Rectal smooth muscle tissue (tissue), 1 donor: Measurements from ENCODE around the gene PSMB7.
"Not testable (repeated sequence)": the region's sequence is repeated elsewhere in the genome, so short reads cannot be mapped to it uniquely, and the experiment has no call there.

ENCODE experiments used
- H3K27ac ChIP-seq: one replicate; pipeline ENCODE4 v1.7.0; 2013; ENCODE audit warnings: low read depth, low read length, inconsistent platforms
- H3K27me3 ChIP-seq: one replicate; pipeline ENCODE4 v1.7.0; 2013; ENCODE audit warnings: low read length; ENCODE audit not compliant: control insufficient read depth, insufficient read depth
- H3K36me3 ChIP-seq: one replicate; pipeline ENCODE4 v1.7.0; 2013; ENCODE audit warnings: low read length; ENCODE audit not compliant: control insufficient read depth, insufficient read depth
- H3K4me1 ChIP-seq: one replicate; pipeline ENCODE4 v1.7.0; 2013; ENCODE audit warnings: low read length; ENCODE audit not compliant: control insufficient read depth, insufficient read depth
- H3K4me3 ChIP-seq: one replicate; pipeline ENCODE4 v1.7.0; 2013; ENCODE audit warnings: low read length
- H3K9ac ChIP-seq: one replicate; pipeline ENCODE4 v1.7.0; 2013; ENCODE audit warnings: low read length

The PSMB7 gene

DNA sequence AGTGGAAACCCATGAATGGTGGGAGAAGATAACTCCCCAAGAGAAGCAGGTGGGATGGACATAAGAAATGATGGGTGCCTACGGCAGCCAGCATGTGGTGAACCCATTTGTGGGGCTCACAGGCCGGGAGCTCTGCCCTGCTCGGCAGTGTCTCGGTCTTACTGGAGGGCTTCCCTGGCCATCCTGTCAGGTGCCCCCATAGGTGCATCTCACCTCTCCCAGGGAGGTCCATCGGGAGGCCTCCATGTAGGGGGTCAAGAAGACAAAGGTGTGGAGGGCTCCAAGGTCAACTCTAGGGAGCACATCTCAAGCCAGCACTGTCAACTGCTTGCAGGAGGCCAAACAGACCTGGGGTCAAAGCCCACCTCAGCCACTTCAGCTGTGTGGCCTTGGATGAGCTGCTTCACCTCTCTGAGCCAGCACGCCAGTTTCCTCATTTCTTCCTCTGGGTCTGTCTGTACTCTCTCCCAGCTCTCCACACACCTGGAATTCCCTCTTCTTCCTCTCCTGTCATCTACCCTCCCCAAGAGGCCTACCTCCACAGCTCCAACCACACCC is 24.5 kb upstream of the PSMB7 start:
- no peak overlapping the region for H3K9ac ChIP-seq
- H3K4me1 ChIP-seq: no peaks in the 10 kb centered on the region
- no peaks in the 10 kb centered on the region for H3K36me3 ChIP-seq
- H3K27me3 ChIP-seq: no peaks in the 10 kb centered on the region
- no peak overlapping the region for H3K4me3 ChIP-seq
- H3K27ac ChIP-seq: no peak overlapping the region

DNA sequence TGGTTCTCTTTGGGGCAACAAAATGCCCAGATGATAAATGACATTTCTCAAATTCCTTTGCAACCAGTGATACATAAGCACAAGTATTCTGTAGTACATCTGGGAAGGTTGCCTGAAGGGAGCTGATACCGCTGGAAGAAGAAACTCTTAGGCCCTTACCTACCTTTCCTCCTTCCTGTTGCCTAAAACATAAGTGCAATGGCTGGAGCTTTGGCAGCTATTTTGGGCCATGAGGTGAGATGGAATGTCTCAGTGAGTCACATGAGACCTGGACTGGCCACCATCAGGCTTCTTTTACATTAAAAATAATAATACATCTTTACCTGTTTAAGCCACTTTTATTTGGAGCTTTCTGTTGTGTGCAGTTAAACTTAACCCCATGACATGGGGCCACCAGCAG is 23.8 kb upstream of the PSMB7 start:
- H3K9ac ChIP-seq: no peak overlapping the region
- no peaks in the 10 kb centered on the region for H3K36me3 ChIP-seq
- H3K4me1 ChIP-seq: no peaks in the 10 kb centered on the region
- no peak overlapping the region for H3K4me3 ChIP-seq
- no peak overlapping the region for H3K27ac ChIP-seq
- no peaks in the 10 kb centered on the region for H3K27me3 ChIP-seq

DNA sequence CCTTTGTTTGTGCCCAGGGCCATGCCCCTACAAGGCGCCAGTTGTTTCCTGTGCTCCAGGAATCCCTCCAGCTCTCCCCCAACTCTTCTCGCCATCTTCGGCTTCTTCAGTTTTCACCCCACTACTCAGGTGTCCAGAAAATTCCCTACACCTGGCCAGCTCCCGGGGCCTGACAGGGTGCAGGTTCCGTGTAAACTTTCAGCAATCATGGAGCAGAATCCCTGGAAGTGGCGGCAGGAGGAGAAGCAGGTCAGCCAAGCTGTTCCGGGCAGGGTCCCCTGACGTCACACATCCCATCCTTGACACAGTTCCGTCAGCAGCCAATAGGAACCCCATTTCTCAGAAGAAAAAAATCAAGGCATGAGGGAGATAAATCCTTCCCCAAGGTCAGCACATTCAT is 22.8 kb upstream of the PSMB7 start:
- Histone ChIP-seq H3K27ac (no peak overlapping the region), H3K4me3 (no peak overlapping the region), H3K4me1 (no peaks in the 10 kb centered on the region), H3K27me3 (no peaks in the 10 kb centered on the region), H3K9ac (no peak overlapping the region), H3K36me3 (no peaks in the 10 kb centered on the region)

DNA sequence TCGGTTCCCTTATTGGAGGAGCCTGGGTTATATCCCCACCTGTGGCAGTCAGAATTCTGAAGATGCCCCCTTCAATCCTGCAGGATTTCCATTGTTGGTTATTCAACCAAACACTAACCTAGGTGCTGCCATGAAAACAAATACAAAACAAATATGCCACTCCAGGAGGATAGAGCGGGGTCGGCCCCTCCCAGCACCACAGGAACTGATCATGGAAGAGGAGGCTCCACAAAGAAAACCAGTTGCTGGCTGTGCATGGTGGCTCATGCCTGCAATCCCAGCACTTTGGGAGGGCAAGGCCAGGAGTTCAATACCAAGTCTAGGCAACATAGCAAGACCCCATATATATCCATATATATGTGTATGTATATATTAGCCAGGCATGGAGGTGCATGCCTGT is 21.8 kb upstream of the PSMB7 start:
- Histone ChIP-seq H3K4me3 (no peak overlapping the region), H3K4me1 (no peaks in the 10 kb centered on the region), H3K27ac (no peak overlapping the region), H3K36me3 (no peaks in the 10 kb centered on the region), H3K9ac (no peak overlapping the region), H3K27me3 (no peaks in the 10 kb centered on the region)

DNA sequence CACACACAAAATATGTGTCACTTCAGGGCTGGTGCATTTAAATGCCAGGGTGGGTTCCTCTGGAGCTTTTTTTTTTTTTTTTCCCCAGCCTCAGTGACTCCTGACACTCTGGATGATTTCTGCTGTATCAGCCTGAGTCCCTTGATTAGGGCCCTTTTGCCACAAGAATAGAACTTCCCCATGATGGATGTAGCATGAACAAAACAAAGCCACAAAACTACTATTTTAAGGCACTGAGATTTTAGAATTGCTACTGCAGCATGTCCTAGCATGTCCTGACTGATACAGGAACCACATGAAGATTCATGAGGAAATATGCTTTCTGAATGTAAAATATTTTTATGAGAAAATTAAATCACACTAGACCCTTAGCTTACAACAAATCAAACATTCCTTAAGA is 21.1 kb upstream of the PSMB7 start:
- Histone ChIP-seq H3K36me3 (no peaks in the 10 kb centered on the region), H3K9ac (no peak overlapping the region), H3K27ac (no peak overlapping the region), H3K4me3 (no peak overlapping the region), H3K4me1 (no peaks in the 10 kb centered on the region), H3K27me3 (no peaks in the 10 kb centered on the region)

DNA sequence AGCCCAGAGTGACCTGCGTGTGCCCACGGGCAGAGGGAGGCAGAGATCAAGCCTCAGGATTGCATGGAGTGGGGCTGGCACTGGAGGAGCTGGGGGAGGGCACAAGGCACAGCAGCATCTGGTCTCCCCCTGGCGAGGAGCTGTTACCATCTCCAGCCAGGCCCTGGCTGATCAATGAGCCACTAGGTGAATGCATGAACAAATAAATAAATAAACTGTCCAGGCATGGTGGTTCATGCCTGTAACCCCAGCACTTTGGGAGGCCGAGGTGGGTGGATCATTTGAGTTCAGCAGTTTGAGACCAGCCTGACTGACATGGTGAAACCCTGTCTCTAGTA is 14.3 kb upstream of the PSMB7 start:
- H3K27ac ChIP-seq: no peak overlapping the region
- H3K27me3 ChIP-seq: no peaks in the 10 kb centered on the region
- no peak overlapping the region for H3K4me3 ChIP-seq
- no peaks in the 10 kb centered on the region for H3K36me3 ChIP-seq
- no peak overlapping the region for H3K9ac ChIP-seq
- no peaks in the 10 kb centered on the region for H3K4me1 ChIP-seq

DNA sequence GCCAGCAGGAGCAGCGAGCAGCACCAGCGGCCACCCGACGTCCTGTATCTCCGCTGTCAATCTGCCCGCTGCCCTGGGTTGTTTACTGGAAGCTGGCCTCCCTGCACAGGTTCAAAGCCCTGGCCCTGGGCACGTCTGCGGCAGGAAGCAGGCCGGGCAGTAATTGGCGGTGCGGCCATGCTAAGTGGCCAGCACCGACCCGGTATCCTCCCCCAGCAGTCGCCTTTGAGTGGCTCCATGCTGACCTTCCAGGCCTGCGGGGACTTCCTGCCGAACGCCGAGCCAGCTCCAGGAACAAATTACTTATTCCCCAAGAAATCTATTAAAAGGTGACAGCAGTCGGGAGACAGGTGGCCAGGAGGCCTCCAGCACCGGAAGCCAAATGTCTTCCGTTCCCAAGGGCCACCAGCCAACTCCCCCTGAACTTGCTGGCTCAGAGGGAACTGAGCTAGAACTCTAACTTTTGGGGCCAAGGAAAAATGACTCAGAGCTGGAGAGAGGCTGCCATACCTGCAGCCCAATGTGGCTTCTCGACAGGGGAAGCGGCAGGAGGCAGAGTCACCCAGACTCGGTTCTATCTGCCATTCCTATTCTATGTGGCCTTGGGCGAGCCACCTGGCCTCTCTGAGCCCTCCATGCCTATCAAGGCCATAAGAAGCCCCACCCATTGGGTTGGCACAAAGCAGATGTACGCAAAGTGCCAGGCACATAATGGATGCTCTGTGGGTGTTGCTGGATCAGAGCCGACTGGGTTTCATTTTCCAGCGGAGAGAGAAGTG is 13.7 kb upstream of the PSMB7 start:
- H3K4me3 ChIP-seq: no peak overlapping the region
- no peaks in the 10 kb centered on the region for H3K27me3 ChIP-seq
- no peak overlapping the region for H3K9ac ChIP-seq
- no peak overlapping the region for H3K27ac ChIP-seq
- H3K4me1 ChIP-seq: no peaks in the 10 kb centered on the region
- no peaks in the 10 kb centered on the region for H3K36me3 ChIP-seq

DNA sequence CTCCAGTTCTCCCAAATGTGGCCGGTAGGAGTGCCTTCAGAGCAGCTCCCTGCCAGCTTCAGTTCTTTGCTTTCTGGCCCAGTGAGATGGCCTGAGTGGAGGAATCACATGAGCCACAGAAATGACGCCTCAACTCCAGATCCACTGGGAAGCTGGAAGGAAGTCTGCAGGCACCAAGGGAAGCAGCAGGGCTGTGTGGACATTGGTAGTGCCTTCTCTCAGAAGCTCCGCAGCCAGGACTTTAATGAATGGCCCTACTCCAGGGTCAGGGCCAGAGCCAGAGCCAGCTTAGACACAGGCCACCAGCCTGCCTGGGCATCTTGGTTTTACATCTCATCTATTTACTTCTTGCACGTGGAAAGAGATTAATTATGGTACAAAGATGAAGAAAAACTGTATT is 12.0 kb upstream of the PSMB7 start:
- no peak overlapping the region for H3K9ac ChIP-seq
- H3K4me3 ChIP-seq: no peak overlapping the region
- no peaks in the 10 kb centered on the region for H3K27me3 ChIP-seq
- H3K27ac ChIP-seq: no peak overlapping the region
- no peaks in the 10 kb centered on the region for H3K4me1 ChIP-seq
- H3K36me3 ChIP-seq: no peaks in the 10 kb centered on the region

DNA sequence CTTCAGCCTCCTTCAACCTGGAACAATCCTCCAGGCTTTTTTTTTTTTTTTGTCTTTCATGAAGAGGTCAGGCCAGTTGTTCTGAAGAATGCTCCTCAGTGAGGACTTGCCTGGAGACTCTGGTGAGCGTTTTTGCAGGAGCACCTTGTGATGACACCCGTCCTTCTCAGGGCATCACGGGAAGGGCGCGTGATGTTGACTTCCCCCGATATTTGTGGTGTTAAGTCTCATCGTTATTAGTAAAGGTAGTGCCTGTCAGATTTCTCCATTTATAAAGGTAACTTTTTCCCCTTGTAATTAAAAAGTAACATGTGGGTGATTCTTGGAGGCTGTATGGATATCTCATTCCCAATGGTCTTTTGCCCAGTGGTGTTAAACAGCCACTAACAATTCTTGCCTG is 11.1 kb upstream of the PSMB7 start:
- H3K4me1 ChIP-seq: no peaks in the 10 kb centered on the region
- H3K4me3 ChIP-seq: no peak overlapping the region
- no peak overlapping the region for H3K27ac ChIP-seq
- H3K36me3 ChIP-seq: no peaks in the 10 kb centered on the region
- no peak overlapping the region for H3K9ac ChIP-seq
- no peaks in the 10 kb centered on the region for H3K27me3 ChIP-seq

DNA sequence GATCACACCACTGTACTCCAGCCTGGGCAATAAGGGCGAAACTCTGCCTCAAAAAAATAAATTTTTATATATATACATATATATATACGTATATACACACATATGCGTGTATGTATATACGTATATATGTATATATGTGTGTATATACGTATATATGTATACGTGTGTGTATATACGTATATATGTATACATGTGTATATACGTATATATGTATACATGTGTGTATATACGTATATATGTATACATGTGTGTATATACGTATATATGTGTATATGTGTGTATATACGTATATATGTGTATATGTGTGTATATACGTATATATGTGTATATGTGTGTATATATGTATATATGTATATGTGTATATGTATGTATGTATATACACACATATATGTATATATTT is 10.5 kb upstream of the PSMB7 start:
- not testable (repeated sequence) for H3K4me1 ChIP-seq, H3K27me3 ChIP-seq, H3K36me3 ChIP-seq, H3K9ac ChIP-seq, H3K4me3 ChIP-seq, H3K27ac ChIP-seq

DNA sequence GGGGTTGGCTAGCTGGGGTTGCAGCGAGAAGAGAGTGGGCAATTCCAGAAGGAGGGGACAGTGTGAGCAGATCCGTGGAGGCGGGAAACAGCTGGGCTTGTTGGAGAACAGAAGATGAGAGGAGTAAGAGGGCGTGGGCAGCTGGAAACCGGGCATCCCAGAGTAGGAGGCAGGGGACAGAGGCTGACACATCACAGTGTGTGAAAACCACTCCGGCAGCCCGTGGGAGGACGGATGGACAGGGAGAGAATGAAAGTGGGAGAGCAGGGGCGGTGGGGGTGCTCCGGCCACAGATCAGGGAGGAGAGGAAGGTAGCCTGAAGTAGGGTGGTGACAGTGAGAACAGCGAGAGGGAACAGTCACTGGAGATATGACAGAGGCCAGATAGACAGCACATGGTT is 8.3 kb upstream of the PSMB7 start:
- no peaks in the 10 kb centered on the region for H3K27me3 ChIP-seq
- H3K27ac ChIP-seq: no peak overlapping the region
- no peaks in the 10 kb centered on the region for H3K4me1 ChIP-seq
- H3K4me3 ChIP-seq: no peak overlapping the region
- H3K36me3 ChIP-seq: no peaks in the 10 kb centered on the region
- no peak overlapping the region for H3K9ac ChIP-seq

DNA sequence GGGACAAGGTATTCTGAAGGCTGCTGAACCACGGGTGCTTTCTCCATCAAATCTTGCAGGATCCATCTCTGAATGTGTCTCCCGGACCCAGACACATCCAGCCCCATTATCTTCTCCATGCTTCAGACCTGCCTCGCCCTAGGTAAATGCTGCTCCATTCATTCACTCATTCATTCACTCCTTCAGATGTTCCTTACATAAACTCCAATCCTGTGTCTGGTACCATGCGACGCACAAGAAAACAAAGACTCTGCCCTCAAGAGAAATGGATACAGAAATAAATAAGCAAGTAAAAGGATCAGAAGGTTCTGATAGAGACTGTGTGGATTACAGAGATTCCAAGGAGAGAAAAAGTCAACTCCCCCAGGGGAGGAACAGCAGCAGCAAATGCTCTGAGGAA is 7.9 kb upstream of the PSMB7 start:
- Histone ChIP-seq H3K4me3 (no peak overlapping the region), H3K9ac (no peak overlapping the region), H3K27ac (no peak overlapping the region), H3K27me3 (no peaks in the 10 kb centered on the region), H3K4me1 (no peaks in the 10 kb centered on the region), H3K36me3 (no peaks in the 10 kb centered on the region)

DNA sequence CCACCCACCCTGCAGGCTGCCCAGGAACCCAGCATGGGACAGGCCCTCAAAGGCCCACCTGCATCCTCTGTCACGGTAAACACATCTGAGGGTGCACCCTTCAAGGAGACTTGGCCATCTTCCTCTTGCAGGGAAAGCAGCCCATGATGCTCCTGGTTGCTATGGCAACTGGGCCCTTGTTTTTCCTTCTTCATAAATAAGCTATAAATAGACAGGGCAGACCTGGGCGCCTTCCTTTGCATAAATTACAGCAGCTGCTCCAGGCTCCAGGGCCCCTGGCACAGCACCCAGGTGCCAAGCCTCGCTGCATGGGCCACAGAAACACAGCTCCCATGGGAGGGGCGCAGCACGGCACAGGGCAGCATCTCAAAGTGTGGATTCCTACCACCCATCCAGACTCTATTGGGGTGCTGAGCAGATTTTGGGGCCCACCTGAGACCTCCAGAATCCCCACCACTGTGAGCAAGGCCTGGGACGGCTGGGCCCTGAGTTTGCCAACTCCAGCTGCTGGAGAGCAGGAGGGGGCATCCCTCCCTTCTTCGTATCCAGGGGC is 5.8 kb upstream of the PSMB7 start:
- no peak overlapping the region for H3K4me3 ChIP-seq
- no peak overlapping the region for H3K9ac ChIP-seq
- no peaks in the 10 kb centered on the region for H3K36me3 ChIP-seq
- H3K27me3 ChIP-seq: no peaks in the 10 kb centered on the region
- H3K27ac ChIP-seq: no peak overlapping the region
- no peaks in the 10 kb centered on the region for H3K4me1 ChIP-seq
